ENCODE results near the gene NUP210.

NUP210 gene

GRCh38 chr3:13268961-13269441 lies 151.1 kb downstream of the NUP210 start:
- TF ChIP-seq, protein P1, sequence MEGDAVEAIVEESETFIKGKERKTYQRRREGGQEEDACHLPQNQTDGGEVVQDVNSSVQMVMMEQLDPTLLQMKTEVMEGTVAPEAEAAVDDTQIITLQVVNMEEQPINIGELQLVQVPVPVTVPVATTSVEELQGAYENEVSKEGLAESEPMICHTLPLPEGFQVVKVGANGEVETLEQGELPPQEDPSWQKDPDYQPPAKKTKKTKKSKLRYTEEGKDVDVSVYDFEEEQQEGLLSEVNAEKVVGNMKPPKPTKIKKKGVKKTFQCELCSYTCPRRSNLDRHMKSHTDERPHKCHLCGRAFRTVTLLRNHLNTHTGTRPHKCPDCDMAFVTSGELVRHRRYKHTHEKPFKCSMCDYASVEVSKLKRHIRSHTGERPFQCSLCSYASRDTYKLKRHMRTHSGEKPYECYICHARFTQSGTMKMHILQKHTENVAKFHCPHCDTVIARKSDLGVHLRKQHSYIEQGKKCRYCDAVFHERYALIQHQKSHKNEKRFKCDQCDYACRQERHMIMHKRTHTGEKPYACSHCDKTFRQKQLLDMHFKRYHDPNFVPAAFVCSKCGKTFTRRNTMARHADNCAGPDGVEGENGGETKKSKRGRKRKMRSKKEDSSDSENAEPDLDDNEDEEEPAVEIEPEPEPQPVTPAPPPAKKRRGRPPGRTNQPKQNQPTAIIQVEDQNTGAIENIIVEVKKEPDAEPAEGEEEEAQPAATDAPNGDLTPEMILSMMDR (IDR thresholded peaks at IDR 0.05; ENCODE audit: low read depth, low read length, missing control alignments), result no peak
- Histone ChIP-seq H3K27me3 (replicated peaks) (no peaks in the 10 kb centered on the region), H3K27ac (no peak overlapping the region), H3K36me3 (replicated peaks) (no peaks in the 10 kb centered on the region), H3K4me3 (ENCODE audit: low read depth, low read length) (no peak overlapping the region)
- no peak for DNase-seq
- in situ Hi-C loops (cut with HindIII; ENCODE audit: low pct_ligation_motif_present, low sequenced_read_pairs), result no loop called here

- TF ChIP-seq, protein P1 (IDR thresholded peaks at IDR 0.05; ENCODE audit: low read depth, low read length, missing control alignments), result no peak
- Histone ChIP-seq H3K36me3 (replicated peaks) (no peaks in the 10 kb centered on the region), H3K27me3 (replicated peaks) (no peaks in the 10 kb centered on the region), H3K4me3 (ENCODE audit: low read depth, low read length) (no peak overlapping the region), H3K27ac (no peak overlapping the region)
- in situ Hi-C loops (cut with HindIII; ENCODE audit: low pct_ligation_motif_present, low sequenced_read_pairs), result no loop called here
- no peak for DNase-seq
Observed at GRCh38 chr3:13268120-13268519, 152.0 kb downstream of the NUP210 start.

GRCh38 chr3:13266651-13267362 lies 153.3 kb downstream of the NUP210 start:
- TF ChIP-seq, protein P1 (IDR thresholded peaks at IDR 0.05; ENCODE audit: low read depth, low read length, missing control alignments), result no peak
- no peaks in the 10 kb centered on the region for H3K36me3 ChIP-seq (replicated peaks)
- in situ Hi-C loops (cut with HindIII; ENCODE audit: low pct_ligation_motif_present, low sequenced_read_pairs), result no loop called here
- H3K4me3 ChIP-seq (ENCODE audit: low read depth, low read length), result no peak overlapping the region
- DNase-seq, result no peak
- no peaks in the 10 kb centered on the region for H3K27me3 ChIP-seq (replicated peaks)
- H3K27ac ChIP-seq, result no peak overlapping the region

All from brain microvascular endothelial cell (primary cell).